PC-9 (cell line): Measurements from ENCODE around the gene SLC15A2. TPM values are rescaled to one million over a fixed set of nuclear protein-coding genes. Genes with fewer than 3 reads are reported as not detected.

ENCODE experiments used
- BruUV-seq: library from RNA; stranded (reverse); fragments of 400-500 nt; replicated peaks from 2 replicates; lab custom pipeline; 2021; lab: Mats Ljungman, UMichigan
- CTCF ChIA-PET: fragments of 300-600 bp; sonication (Branson Sonifier 250); formaldehyde crosslinking; loops from one replicate; lab custom pipeline; 2022; ENCODE audit warnings: antibody characterized with exemption; lab: Charles Lee
- POLR2A ChIA-PET: fragments of 300-600 bp; sonication (Branson Sonifier 250); formaldehyde crosslinking; loops from one replicate; lab custom pipeline; 2022; ENCODE audit warnings: antibody characterized with exemption; ENCODE audit not compliant: unreplicated experiment; lab: Charles Lee
- DNase-seq, 2 experiments: peaks; one replicate each; pipeline versions ENCODE4 v3.0.0 to v3.0.0-alpha.2; 2015 to 2022; ENCODE audit warnings: mixed read lengths in 1 of 2
- H2AFZ ChIP-seq: fragments of 200-600 bp; sonication (generic); 2 replicates; pipeline ENCODE4 v1.8.1; 2017; ENCODE audit warnings: antibody characterized with exemption
- H3F3A ChIP-seq: fragments of 200-600 bp; sonication (generic); 2 replicates; pipeline ENCODE4 v1.8.1; 2017; ENCODE audit warnings: antibody characterized with exemption, mild to moderate bottlenecking, low read depth; ENCODE audit not compliant: insufficient read depth
- H3K27ac ChIP-seq: fragments of 200-600 bp; sonication (generic); 2 replicates; pipeline ENCODE4 v1.6.1; 2016; ENCODE audit warnings: mixed run types
- H3K27me3 ChIP-seq: fragments of 200-600 bp; sonication (generic); 2 replicates; pipeline ENCODE4 v1.6.1; 2016; ENCODE audit warnings: low read depth, mixed run types; ENCODE audit not compliant: insufficient read depth
- H3K36me3 ChIP-seq: fragments of 200-600 bp; sonication (generic); 2 replicates; pipeline ENCODE4 v1.6.1; 2016; ENCODE audit warnings: low read depth, mixed run types
- H3K4me1 ChIP-seq: fragments of 200-600 bp; sonication (generic); replicated peaks from 2 replicates; pipeline ENCODE4 v1.6.1; 2016; ENCODE audit warnings: mixed run types; ENCODE audit not compliant: insufficient read depth
- H3K4me2 ChIP-seq: fragments of 200-600 bp; sonication (generic); 2 replicates; pipeline ENCODE4 v1.6.1; 2017; ENCODE audit warnings: mixed run types
- H3K4me3 ChIP-seq: fragments of 200-600 bp; sonication (generic); 2 replicates; pipeline ENCODE4 v1.6.1; 2016; ENCODE audit warnings: mixed run types
- H3K79me2 ChIP-seq: fragments of 200-600 bp; sonication (generic); 2 replicates; pipeline ENCODE4 v1.6.1; 2017; ENCODE audit warnings: low read depth, mixed run types
- H3K9me2 ChIP-seq: fragments of 200-600 bp; sonication (generic); 2 replicates; pipeline ENCODE4 v1.8.1; 2017; ENCODE audit warnings: mild to moderate bottlenecking; ENCODE audit not compliant: insufficient read depth
- H3K9me3 ChIP-seq: fragments of 200-600 bp; sonication (generic); 2 replicates; pipeline ENCODE4 v1.8.1; 2016; ENCODE audit warnings: low read depth; ENCODE audit not compliant: insufficient read depth
- H4K20me1 ChIP-seq: fragments of 200-600 bp; sonication (generic); 2 replicates; pipeline ENCODE4 v1.8.1; 2017; ENCODE audit not compliant: insufficient read depth
- EZH2 ChIP-seq: fragments of 200-600 bp; sonication (generic); IDR thresholded peaks from 2 replicates; pipeline ENCODE4 v1.8.0; 2017; ENCODE audit warnings: antibody characterized with exemption, low read depth
- intact Hi-C: fragments of 100-400 bp; cut with micrococcal nuclease; formaldehyde crosslinking; loops from one replicate; pipeline ENCODE4 v1.10.0; 2022; ENCODE audit not compliant: unreplicated experiment
- total RNA-seq: library from RNA; stranded (reverse); gene quantifications from 2 replicates; pipeline ENCODE4 v1.2.3, GENCODE V29; 2021
- TF ChIP-seq, protein P1 (sequence below): fragments of 200-600 bp; sonication (generic); conservative IDR thresholded peaks from 2 replicates; pipeline ENCODE4 v1.6.1; 2017; ENCODE audit warnings: mixed run types, antibody characterized with exemption, mild to moderate bottlenecking, moderate library complexity

SLC15A2 gene
- total RNA-seq, 1 experiment from 2014 or later: 2.8 TPM

GRCh38 chr3:121913305-121913990 lies 19.2 kb downstream of the SLC15A2 start:
- BruUV-seq: no TSS peak
- Histone ChIP-seq H3K4me2 (no peak overlapping the region), H3K36me3 (no peaks in the 10 kb centered on the region), H3K79me2 (no peaks in the 10 kb centered on the region), H4K20me1 (no peaks in the 10 kb centered on the region), H3K9me2 (no peaks in the 10 kb centered on the region), H3K4me3 (no peak overlapping the region), H3F3A (no peaks in the 10 kb centered on the region), H2AFZ (no peak overlapping the region), H3K9me3 (peaks cover 4% of the 10 kb centered on the region; the same call in 1 of the 2 replicates), H3K27ac (no peak overlapping the region), H3K4me1 (peaks cover 4% of the 10 kb centered on the region; the same call in 1 of the 2 replicates), H3K27me3 (no peaks in the 10 kb centered on the region)
- TF ChIP-seq EZH2: no peak
- TF ChIP-seq, protein P1, sequence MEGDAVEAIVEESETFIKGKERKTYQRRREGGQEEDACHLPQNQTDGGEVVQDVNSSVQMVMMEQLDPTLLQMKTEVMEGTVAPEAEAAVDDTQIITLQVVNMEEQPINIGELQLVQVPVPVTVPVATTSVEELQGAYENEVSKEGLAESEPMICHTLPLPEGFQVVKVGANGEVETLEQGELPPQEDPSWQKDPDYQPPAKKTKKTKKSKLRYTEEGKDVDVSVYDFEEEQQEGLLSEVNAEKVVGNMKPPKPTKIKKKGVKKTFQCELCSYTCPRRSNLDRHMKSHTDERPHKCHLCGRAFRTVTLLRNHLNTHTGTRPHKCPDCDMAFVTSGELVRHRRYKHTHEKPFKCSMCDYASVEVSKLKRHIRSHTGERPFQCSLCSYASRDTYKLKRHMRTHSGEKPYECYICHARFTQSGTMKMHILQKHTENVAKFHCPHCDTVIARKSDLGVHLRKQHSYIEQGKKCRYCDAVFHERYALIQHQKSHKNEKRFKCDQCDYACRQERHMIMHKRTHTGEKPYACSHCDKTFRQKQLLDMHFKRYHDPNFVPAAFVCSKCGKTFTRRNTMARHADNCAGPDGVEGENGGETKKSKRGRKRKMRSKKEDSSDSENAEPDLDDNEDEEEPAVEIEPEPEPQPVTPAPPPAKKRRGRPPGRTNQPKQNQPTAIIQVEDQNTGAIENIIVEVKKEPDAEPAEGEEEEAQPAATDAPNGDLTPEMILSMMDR: no peak
- POLR2A ChIA-PET: no interaction called here
- CTCF ChIA-PET: interaction anchor here (0.6 kb wide), 1 partner anchor 11 kb away, joined by 4 read pairs; no protein-coding TSS in a partner anchor
- intact Hi-C loops: no loop called here
- no peak for DNase-seq

DNA sequence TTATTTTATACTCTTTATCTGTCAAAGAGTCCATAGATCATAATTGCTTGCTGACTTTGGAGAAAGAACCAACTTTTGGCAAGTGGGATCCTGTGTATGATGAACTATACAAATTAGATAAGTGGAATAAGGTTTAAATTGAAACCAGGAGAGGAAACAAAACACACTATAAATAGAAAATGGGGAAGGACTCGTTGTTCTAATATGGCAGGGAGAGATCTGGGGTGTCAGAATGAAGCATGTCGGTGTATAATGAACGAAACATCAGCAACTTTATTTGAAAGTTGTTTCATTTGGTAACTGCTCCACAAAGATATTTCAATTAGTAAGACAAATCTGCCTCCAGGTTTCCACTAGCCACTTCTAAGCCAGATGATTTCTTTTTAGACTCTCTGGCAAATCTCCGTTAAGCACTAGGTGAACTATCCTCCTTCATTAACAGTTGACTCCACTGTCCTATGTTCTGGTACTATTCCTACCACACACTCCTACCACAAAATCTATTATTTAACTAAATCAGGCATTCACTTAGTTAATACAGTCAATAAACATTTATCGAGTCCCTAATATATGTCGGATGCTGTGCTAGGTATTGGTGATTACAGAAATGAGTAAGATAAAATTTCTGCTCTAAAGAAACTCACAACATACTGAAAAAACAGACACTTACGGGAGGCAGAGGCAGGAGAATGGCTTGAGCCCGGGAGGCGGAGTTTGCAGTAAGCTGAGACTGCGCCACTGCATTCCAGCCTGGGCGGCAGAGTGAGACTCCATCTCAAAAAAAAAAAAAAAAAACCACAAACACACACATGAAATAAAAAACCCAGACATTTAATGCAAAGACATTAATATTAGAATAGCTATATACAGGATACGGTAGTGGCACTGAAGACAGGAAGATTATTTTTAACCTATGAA lies 20.1 kb downstream of the SLC15A2 start:
- no peaks in the 10 kb centered on the region for H3F3A ChIP-seq
- H3K4me1 ChIP-seq: peaks cover 7% of the 10 kb centered on the region; the same call in 1 of the 2 replicates
- POLR2A ChIA-PET: interaction anchor here (0.9 kb wide), 1 partner anchor 31 kb away, joined by 4 read pairs; no protein-coding TSS in a partner anchor
- no TSS peak for BruUV-seq
- intact Hi-C loops: no loop called here
- no peaks in the 10 kb centered on the region for H3K36me3 ChIP-seq
- H3K27me3 ChIP-seq: no peaks in the 10 kb centered on the region
- H3K79me2 ChIP-seq: no peaks in the 10 kb centered on the region
- no peaks in the 10 kb centered on the region for H3K9me2 ChIP-seq
- H3K4me2 ChIP-seq: no peak overlapping the region
- H3K27ac ChIP-seq: no peak overlapping the region
- CTCF ChIA-PET: interaction anchor here (0.6 kb wide), 1 partner anchor 28 kb away, joined by 3 read pairs; no protein-coding TSS in a partner anchor
- no peaks in the 10 kb centered on the region for H4K20me1 ChIP-seq
- no peak overlapping the region for H2AFZ ChIP-seq
- peaks cover 4% of the 10 kb centered on the region; the same call in 1 of the 2 replicates for H3K9me3 ChIP-seq
- TF ChIP-seq, protein P1: no peak
- TF ChIP-seq EZH2: no peak
- H3K4me3 ChIP-seq: no peak overlapping the region
- no peak for DNase-seq

DNA sequence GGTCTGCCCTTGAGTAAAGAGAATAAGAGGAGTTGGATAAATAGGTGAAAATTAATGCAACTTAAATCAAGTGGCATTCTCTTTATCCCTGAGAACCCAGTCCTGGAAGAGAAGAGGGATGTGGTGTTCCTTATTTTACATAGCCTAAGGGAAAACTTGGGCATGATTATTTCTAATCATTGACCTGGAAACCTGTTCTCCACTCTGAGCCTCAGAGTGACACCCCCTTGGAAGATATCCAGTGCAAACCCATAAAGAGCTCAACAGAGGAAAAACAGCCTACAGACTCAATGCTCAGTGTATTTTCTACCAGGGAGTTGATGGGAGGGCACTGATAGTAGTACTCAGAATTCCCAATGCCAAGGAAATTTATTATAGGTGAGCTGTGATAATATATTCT lies 22.0 kb downstream of the SLC15A2 start:
- Histone ChIP-seq H4K20me1 (no peaks in the 10 kb centered on the region), H3K79me2 (no peaks in the 10 kb centered on the region), H3K4me1 (peaks cover 11% of the 10 kb centered on the region; the same call in 1 of the 2 replicates), H3F3A (no peaks in the 10 kb centered on the region), H3K4me3 (no peak overlapping the region), H2AFZ (no peak overlapping the region), H3K9me2 (no peaks in the 10 kb centered on the region), H3K36me3 (no peaks in the 10 kb centered on the region), H3K27ac (no peak overlapping the region), H3K4me2 (no peak overlapping the region), H3K9me3 (no peaks in the 10 kb centered on the region), H3K27me3 (no peaks in the 10 kb centered on the region)
- ChIA-PET POLR2A (interaction anchor here (0.7 kb wide), 1 partner anchor 22 kb away, joined by 10 read pairs; the partner anchor contains the start of gene SLC15A2), CTCF (interaction anchor here (0.6 kb wide), 1 partner anchor 19 kb away, joined by 8 read pairs; no protein-coding TSS in a partner anchor)
- intact Hi-C loops: no loop called here
- TF ChIP-seq EZH2: no peak
- TF ChIP-seq, protein P1: no peak
- BruUV-seq: no TSS peak
- peak in 1 of 2 experiments; percentile 35 for DNase-seq
